Vagina (tissue), 2 donors: ENCODE measurements around the gene TXNL4A. TPM values are rescaled to one million over a fixed set of nuclear protein-coding genes. Genes with fewer than 3 reads are reported as not detected.

Experiments used
- DNase-seq, 2 donors: peaks; one replicate each; pipeline ENCODE4 v3.0.0-alpha.2; 2017; ENCODE audit errors: extremely low spot score in 2 of 2
- H3K27ac ChIP-seq: fragments of 200-600 bp; sonication (generic); one replicate; pipeline ENCODE4 v1.5.1; 2019
- H3K27me3 ChIP-seq: fragments of 200-600 bp; sonication (generic); one replicate; pipeline ENCODE4 v1.5.1; 2019
- H3K36me3 ChIP-seq, 2 donors: fragments of 200-600 bp; sonication (generic); one replicate each; pipeline ENCODE4 v1.5.1; 2017 to 2019
- H3K4me1 ChIP-seq: fragments of 200-600 bp; sonication (generic); one replicate; pipeline ENCODE4 v1.5.1; 2019
- H3K4me3 ChIP-seq, 2 donors: fragments of 200-600 bp; sonication (generic); 1 replicate in 1 of 2; 2 replicates in 1 of 2; pipeline ENCODE4 v1.5.1; 2016 to 2019
- H3K9me3 ChIP-seq: fragments of 200-600 bp; sonication (generic); one replicate; pipeline ENCODE4 v1.5.1; 2019
- CTCF ChIP-seq, 3 experiments: fragments of 450-650 bp in 2 of 3; fragments of 200-600 bp in 1 of 3; sonication (generic) in 1 of 3; IDR thresholded peaks; one replicate each; pipeline ENCODE4 v1.5.1; 2017 to 2019; ENCODE audit warnings: antibody characterized with exemption in 3 of 3, mild to moderate bottlenecking in 2 of 3, moderate library complexity in 2 of 3
- POLR2A ChIP-seq, 2 donors: fragments of 450-650 bp; IDR thresholded peaks; one replicate each; pipeline ENCODE4 v1.6.1; 2017; ENCODE audit warnings: antibody characterized with exemption in 2 of 2, mild to moderate bottlenecking in 2 of 2, moderate library complexity in 2 of 2
- POLR2AphosphoS5 ChIP-seq, 2 donors: sonication (generic); formaldehyde crosslinking; IDR thresholded peaks; one replicate each; pipeline ENCODE4 v1.9.0; 2017; ENCODE audit warnings: antibody characterized with exemption in 2 of 2, mild to moderate bottlenecking in 2 of 2, low read depth in 1 of 2; ENCODE audit not compliant: insufficient read depth in 1 of 2
- intact Hi-C: fragments of 100-400 bp; cut with DNase I; formaldehyde crosslinking; loops from one replicate; pipeline ENCODE4 v1.15.1; 2023
- total RNA-seq: library from RNA; depleted of rRNA; stranded (reverse); fragments of >200 nt; gene quantifications from one replicate; pipeline ENCODE4 v1.2.3, GENCODE V29; 2016

TXNL4A gene
- total RNA-seq, 1 donor from 2014 or later, result 24.8 TPM

DNA sequence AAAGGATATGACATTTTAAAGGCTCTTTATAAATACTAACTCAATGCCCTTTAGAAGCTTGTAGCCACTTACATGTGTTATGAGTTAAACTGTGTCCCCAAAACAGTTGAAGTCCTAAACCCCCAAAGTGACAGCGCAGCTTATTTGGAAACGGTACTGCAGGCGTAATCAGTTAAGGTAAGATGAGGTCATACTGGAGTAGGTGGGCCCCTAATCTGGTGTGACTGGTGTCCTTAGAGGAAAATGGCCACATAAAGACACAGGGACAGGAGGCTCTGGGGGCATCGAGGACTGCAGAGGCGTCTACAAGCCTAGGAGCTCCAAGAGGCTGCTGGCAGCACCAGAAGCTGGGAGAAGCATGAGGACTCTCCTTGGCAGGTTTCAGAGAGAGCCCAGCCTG is 8.5 kb downstream of the TXNL4A start:
- H3K4me3 ChIP-seq, result no peak overlapping the region
- no peaks in the 10 kb centered on the region for H3K9me3 ChIP-seq
- H3K36me3 ChIP-seq, result peaks cover 0 to under 1% of the 10 kb centered on the region in 2 donors
- no peak overlapping the region for H3K27ac ChIP-seq
- no peak for DNase-seq
- H3K27me3 ChIP-seq, result no peaks in the 10 kb centered on the region
- intact Hi-C loops, result no loop called here
- no peak for TF ChIP-seq CTCF (IDR thresholded peaks at IDR 0.05)
- no peak for TF ChIP-seq POLR2A (IDR thresholded peaks at IDR 0.05)
- no peak for TF ChIP-seq POLR2AphosphoS5 (IDR thresholded peaks at IDR 0.05; ENCODE audit: insufficient read depth in 1 of 2, low read depth in 1 of 2)
- H3K4me1 ChIP-seq, result peaks cover 19% of the 10 kb centered on the region

- intact Hi-C loops, result no loop called here
- no peaks in the 10 kb centered on the region for H3K27me3 ChIP-seq
- H3K9me3 ChIP-seq, result no peaks in the 10 kb centered on the region
- H3K27ac ChIP-seq, result no peak overlapping the region
- peaks cover 0 to 22% of the 10 kb centered on the region in 2 donors for H3K36me3 ChIP-seq
- no peak for TF ChIP-seq POLR2AphosphoS5 (IDR thresholded peaks at IDR 0.05; ENCODE audit: insufficient read depth in 1 of 2, low read depth in 1 of 2)
- TF ChIP-seq CTCF (IDR thresholded peaks at IDR 0.05), result no peak
- TF ChIP-seq POLR2A (IDR thresholded peaks at IDR 0.05), result no peak
- DNase-seq, result no peak
- H3K4me1 ChIP-seq, result peaks cover 8% of the 10 kb centered on the region
- H3K4me3 ChIP-seq, result no peak overlapping the region
These were observed 12.2 kb downstream of the TXNL4A start for GRCh38 chr18:79975985-79976680.

- TF ChIP-seq CTCF (IDR thresholded peaks at IDR 0.05) (no peak), POLR2AphosphoS5 (IDR thresholded peaks at IDR 0.05; ENCODE audit: insufficient read depth in 1 of 2, low read depth in 1 of 2) (no peak), POLR2A (IDR thresholded peaks at IDR 0.05) (no peak)
- H3K27ac ChIP-seq, result no peak overlapping the region
- H3K36me3 ChIP-seq, result peaks cover 0 to 31% of the 10 kb centered on the region in 2 donors
- peaks cover 8% of the 10 kb centered on the region for H3K4me1 ChIP-seq
- no peaks in the 10 kb centered on the region for H3K27me3 ChIP-seq
- no peak overlapping the region for H3K4me3 ChIP-seq
- intact Hi-C loops, result no loop called here
- no peak for DNase-seq
- no peaks in the 10 kb centered on the region for H3K9me3 ChIP-seq
These were observed 13.3 kb downstream of the TXNL4A start for GRCh38 chr18:79975043-79975442.

- Histone ChIP-seq H3K36me3 (peaks cover 0 to 32% of the 10 kb centered on the region in 2 donors), H3K9me3 (no peaks in the 10 kb centered on the region)
- intact Hi-C loops, result no loop called here
These were observed 14.2 kb downstream of the TXNL4A start for GRCh38 chr18:79974025-79974654.

More at GRCh38 chr18:79974025-79974654, 14.2 kb downstream of the TXNL4A start:
- Histone ChIP-seq H3K27ac (no peak overlapping the region), H3K4me3 (no peak overlapping the region), H3K27me3 (no peaks in the 10 kb centered on the region), H3K4me1 (peaks cover 8% of the 10 kb centered on the region)
- no peak for DNase-seq
- no peak for TF ChIP-seq CTCF (IDR thresholded peaks at IDR 0.05)
- TF ChIP-seq POLR2AphosphoS5 (IDR thresholded peaks at IDR 0.05; ENCODE audit: insufficient read depth in 1 of 2, low read depth in 1 of 2), result no peak
- no peak for TF ChIP-seq POLR2A (IDR thresholded peaks at IDR 0.05)
